K562 (cell line): ENCODE results near the gene CTPS1. TPM values are rescaled to one million over a fixed set of nuclear protein-coding genes. Genes with fewer than 3 reads are reported as not detected.
A peak's percentile ranks its signal among the peaks of the same experiment; 100 is the strongest.

Source experiments
- ATAC-seq: fragments of 200-7000 bp; cut with Tn5 transposase; 3 replicates; pipeline ENCODE4 v1.9.1; 2020; ENCODE audit warnings: moderate library complexity
- BruUV-seq: library from RNA; stranded (reverse); fragments of 400-500 nt; replicated peaks from 2 replicates; lab custom pipeline; 2021; lab: Mats Ljungman, UMichigan
- CTCF ChIA-PET: fragments of 300-600 bp; formaldehyde crosslinking; extraction: SDS; loops from one replicate; lab custom pipeline; 2021; ENCODE audit warnings: low intra/inter-chr PET ratio; lab: Yijun Ruan, JAX
- POLR2A ChIA-PET: fragments of 300-600, 350-650 bp; sonication (Branson Sonifier 250); formaldehyde crosslinking; extraction: SDS; loops from one replicate; lab custom pipeline; 2021; ENCODE audit warnings: antibody characterized with exemption, inconsistent platforms; lab: Yijun Ruan, JAX
- DNase-seq, 4 experiments: peaks; one replicate each; pipeline versions ENCODE4 v3.0.0 to v3.0.0-alpha.2; 2011 to 2018; ENCODE audit warnings: low spot score in 3 of 4, mixed read lengths in 3 of 4; ENCODE audit errors: extremely low read depth in 1 of 4
- FAIRE-seq: peaks from 2 replicates; lab custom pipeline; 2011; peaks lifted over from hg19 to GRCh38; lab: Jason Lieb, UNC
- H2AFZ ChIP-seq: 2 replicates; pipeline ENCODE4 v1.6.0; 2011; ENCODE audit warnings: low read depth, low read length, control low read depth, inconsistent platforms
- H3K27ac ChIP-seq: fragments of 200-600 bp; 3 replicates; pipeline ENCODE4 v1.8.0; 2011; ENCODE audit warnings: low read depth, mild to moderate bottlenecking, control low read depth, inconsistent platforms, low read length, moderate library complexity, mixed read lengths; ENCODE audit errors: extremely low read depth
- H3K27me3 ChIP-seq, 2 experiments: fragments of 300-600 bp in 1 of 2; 2 replicates in 1 of 2; 3 replicates in 1 of 2; pipeline versions ENCODE4 v1.6.0 to v1.8.0; 2011; ENCODE audit warnings: inconsistent platforms in 2 of 2, low read length in 2 of 2, mild to moderate bottlenecking in 1 of 2, mixed read lengths in 1 of 2, moderate library complexity in 1 of 2; ENCODE audit not compliant: control insufficient read depth in 2 of 2, insufficient read depth in 2 of 2
- H3K36me3 ChIP-seq: fragments of 300-600 bp; 3 replicates; pipeline ENCODE4 v1.8.0; 2011; ENCODE audit warnings: mild to moderate bottlenecking, low read length, inconsistent platforms; ENCODE audit not compliant: control insufficient read depth, insufficient read depth
- H3K4me1 ChIP-seq, 2 experiments: fragments of 200-600 bp in 1 of 2; replicated peaks in 1 of 2; 2 replicates in 1 of 2; 3 replicates in 1 of 2; pipeline versions ENCODE4 v1.5.1 to v1.8.0; 2011; ENCODE audit warnings: inconsistent platforms in 2 of 2, low read length in 2 of 2, mild to moderate bottlenecking in 1 of 2, mixed read lengths in 1 of 2, moderate library complexity in 1 of 2; ENCODE audit not compliant: control insufficient read depth in 2 of 2, insufficient read depth in 2 of 2
- H3K4me2 ChIP-seq: 2 replicates; pipeline ENCODE4 v1.6.1; 2011; ENCODE audit warnings: low read length, control low read depth, inconsistent platforms, mixed read lengths; ENCODE audit not compliant: insufficient read depth
- H3K4me3 ChIP-seq: fragments of 200-600 bp; sonication (generic), shearing (Covaris generic); 2 replicates; pipeline ENCODE4 v1.5.1; 2016; ENCODE audit warnings: control low read depth, inconsistent platforms
- H3K79me2 ChIP-seq: fragments of 200-600 bp; 3 replicates; pipeline ENCODE4 v1.8.0; 2011; ENCODE audit warnings: low read length, inconsistent platforms; ENCODE audit not compliant: control insufficient read depth, insufficient read depth
- H3K9ac ChIP-seq, 2 experiments: 2 replicates each; pipeline versions ENCODE4 v1.6.0 to v1.6.1; 2011; ENCODE audit warnings: low read depth in 2 of 2, low read length in 2 of 2, control low read depth in 1 of 2, inconsistent platforms in 1 of 2, mild to moderate bottlenecking in 1 of 2, mixed read lengths in 1 of 2; ENCODE audit not compliant: insufficient read depth in 1 of 2
- H3K9me1 ChIP-seq: one replicate; pipeline ENCODE4 v1.6.0; 2011; ENCODE audit warnings: inconsistent platforms, mild to moderate bottlenecking, low read length, moderate library complexity; ENCODE audit not compliant: control insufficient read depth, insufficient read depth
- H3K9me3 ChIP-seq: replicated peaks from 2 replicates; pipeline ENCODE4 v1.5.1; 2011; ENCODE audit warnings: low read depth, low read length, inconsistent platforms; ENCODE audit not compliant: control insufficient read depth, insufficient read depth
- H4K20me1 ChIP-seq: replicated peaks from 2 replicates; pipeline ENCODE4 v1.6.1; 2011; ENCODE audit warnings: low read length, inconsistent platforms, mixed read lengths; ENCODE audit not compliant: control insufficient read depth, insufficient read depth
- ARID1B ChIP-seq: fragments of 450-650 bp; IDR thresholded peaks from 2 replicates; pipeline ENCODE4 v1.6.1; 2016; ENCODE audit warnings: antibody characterized with exemption, mild to moderate bottlenecking, inconsistent platforms
- BHLHE40 ChIP-seq: IDR thresholded peaks from 2 replicates; pipeline ENCODE4 v1.6.1; 2011; ENCODE audit warnings: low read length, improper control_type of control experiment
- CBFA2T2 ChIP-seq: fragments of 450-650 bp; conservative IDR thresholded peaks from 2 replicates; pipeline ENCODE4 v1.6.1; 2017; ENCODE audit warnings: mild to moderate bottlenecking
- CBFA2T3 ChIP-seq: fragments of 450-650 bp; IDR thresholded peaks from 2 replicates; pipeline ENCODE4 v1.6.1; 2017
- CBFB ChIP-seq: sonication (generic); formaldehyde crosslinking; IDR thresholded peaks from 2 replicates; pipeline ENCODE4 v1.4.0; 2020; ENCODE audit warnings: mild to moderate bottlenecking, missing genetic modification reagents
- CTBP1 ChIP-seq: fragments of 450-650 bp; IDR thresholded peaks from 2 replicates; pipeline ENCODE4 v1.6.1; 2016; ENCODE audit warnings: borderline replicate concordance
- CXXC5 ChIP-seq: fragments of 250-450 bp; sonication (Bioruptor Pico); IDR thresholded peaks from 2 replicates; pipeline ENCODE4 v1.8.0; 2022; ENCODE audit warnings: inconsistent platforms, mild to moderate bottlenecking, moderate library complexity
- DPF2 ChIP-seq: fragments of 450-650 bp; IDR thresholded peaks from 2 replicates; pipeline ENCODE4 v1.6.1; 2016
- NCOR1 ChIP-seq: fragments of 450-650 bp; IDR thresholded peaks from 2 replicates; pipeline ENCODE4 v1.6.1; 2016; ENCODE audit warnings: mild to moderate bottlenecking, moderate library complexity
- RCOR1 ChIP-seq, 2 experiments: IDR thresholded peaks; 2 replicates each; pipeline ENCODE4 v1.6.1; 2012; ENCODE audit warnings: low read depth in 2 of 2, low read length in 2 of 2, borderline replicate concordance in 1 of 2, improper control_type of control experiment in 1 of 2
- SNRNP70 ChIP-seq: fragments of 200-400 bp; formaldehyde crosslinking; optimal IDR thresholded peaks from 2 replicates; pipeline ENCODE3; 2017; ENCODE audit warnings: low read depth, low read length
- TAL1 ChIP-seq: fragments of 450-650 bp; IDR thresholded peaks from 2 replicates; pipeline ENCODE4 v1.6.1; 2016; ENCODE audit warnings: mild to moderate bottlenecking
- TCF3 ChIP-seq: sonication (generic); formaldehyde crosslinking; IDR thresholded peaks from 2 replicates; pipeline ENCODE4 v1.4.0; 2020; ENCODE audit warnings: mild to moderate bottlenecking, missing genetic modification reagents
- TEAD4 ChIP-seq, 2 experiments: sonication (generic) in 1 of 2; formaldehyde crosslinking in 1 of 2; IDR thresholded peaks; 2 replicates each; pipeline versions ENCODE4 v1.6.1 to v1.8.0; 2012 to 2022; ENCODE audit warnings: borderline replicate concordance in 1 of 2, inconsistent platforms in 1 of 2, low read length in 1 of 2, mild to moderate bottlenecking in 1 of 2, missing genetic modification reagents in 1 of 2
- ZKSCAN8 ChIP-seq: fragments of 200-800 bp; sonication (Bioruptor generic); IDR thresholded peaks from 2 replicates; pipeline ENCODE4 v1.6.1; 2016; ENCODE audit warnings: missing genetic modification characterization, missing compliant biosample characterization
- ZNF324 ChIP-seq: fragments of 250-450 bp; sonication (Bioruptor Pico); IDR thresholded peaks from 2 replicates; pipeline ENCODE4 v1.4.0; 2020; ENCODE audit warnings: mild to moderate bottlenecking
- WGBS: fragments of 100-300 bp; shearing (Covaris generic); methylation state at CpG from one replicate; pipeline ENCODE4 v1.1.6; 2016; ENCODE audit warnings: low coverage, mixed read lengths; ENCODE audit not compliant: insufficient coverage; ENCODE audit errors: missing lambda C conversion rate; 5-methylcytosine and 5-hydroxymethylcytosine counted together
- in situ Hi-C: fragments of 300-500 bp; cut with MboI; formaldehyde crosslinking; loops from 4 replicates; pipeline ENCODE4 v1.15.0; 2018; ENCODE audit warnings: inconsistent platforms, mixed read lengths
- intact Hi-C: fragments of 100-400 bp; cut with micrococcal nuclease; formaldehyde crosslinking; loops from 2 replicates; pipeline ENCODE4 v1.14.2; 2022
- polyA plus RNA-seq, 8 experiments: library from polyadenylated mRNA; depleted of rRNA in 4 of 8; stranded (reverse) in 5 of 8; unstranded in 3 of 8; fragments of >200 nt; fragmentation: Nextera tagmentation in 2 of 8; fragmentation: Illumina TruSeq in 1 of 8; extraction: Ambion mirVana in 2 of 8; extraction: Trizol in 1 of 8; gene quantifications; 2 replicates each; pipeline versions ENCODE4 v1.2.1 to v1.2.3, GENCODE V29; 2011 to 2014; ENCODE audit warnings: inconsistent platforms in 1 of 8, missing spikeins in 1 of 8
- total RNA-seq, 7 experiments: library from RNA; depleted of rRNA in 6 of 7; stranded (reverse); fragments of >200 nt in 6 of 7; fragmentation: Illumina TruSeq in 2 of 7; extraction: Trizol in 2 of 7; gene quantifications; 2 replicates each; pipeline versions ENCODE4 v1.2.1 to v1.2.3, GENCODE V29; 2011 to 2021; ENCODE audit warnings: low replicate concordance in 1 of 7
- TF ChIP-seq, protein P1 (sequence below): fragments of 450-650 bp; IDR thresholded peaks from 2 replicates; pipeline ENCODE4 v1.6.1; 2016

CTPS1 gene
- total and polyA plus RNA-seq, 9 of the 15 experiments (the other 6 are each of a cell fraction or from before 2014, with no cell fraction given) = 44.4 to 164 (median 87.7) TPM

DNA sequence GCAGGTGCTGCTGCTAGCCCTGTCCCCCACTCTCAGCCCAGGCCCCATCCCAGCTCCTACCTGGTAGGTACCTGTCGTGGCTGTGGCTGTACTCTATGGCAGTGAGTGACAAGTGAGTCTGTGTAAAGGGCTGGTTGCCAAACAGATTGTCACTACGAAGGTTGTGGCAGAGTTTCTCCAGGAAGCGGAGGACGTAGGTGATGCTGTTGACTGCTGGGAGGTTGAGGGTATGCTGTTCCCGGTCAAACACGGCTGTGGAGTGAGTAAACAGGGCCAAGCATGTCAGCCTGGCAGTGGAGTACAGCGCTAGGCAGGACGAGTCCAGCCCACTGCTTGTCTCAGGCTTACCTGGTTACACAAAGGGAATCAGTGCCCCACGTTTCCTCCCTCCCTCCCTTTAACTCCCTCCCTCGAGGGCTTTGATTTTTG, 66.9 kb downstream of the CTPS1 start (continued):
- TF ChIP-seq, protein P1, sequence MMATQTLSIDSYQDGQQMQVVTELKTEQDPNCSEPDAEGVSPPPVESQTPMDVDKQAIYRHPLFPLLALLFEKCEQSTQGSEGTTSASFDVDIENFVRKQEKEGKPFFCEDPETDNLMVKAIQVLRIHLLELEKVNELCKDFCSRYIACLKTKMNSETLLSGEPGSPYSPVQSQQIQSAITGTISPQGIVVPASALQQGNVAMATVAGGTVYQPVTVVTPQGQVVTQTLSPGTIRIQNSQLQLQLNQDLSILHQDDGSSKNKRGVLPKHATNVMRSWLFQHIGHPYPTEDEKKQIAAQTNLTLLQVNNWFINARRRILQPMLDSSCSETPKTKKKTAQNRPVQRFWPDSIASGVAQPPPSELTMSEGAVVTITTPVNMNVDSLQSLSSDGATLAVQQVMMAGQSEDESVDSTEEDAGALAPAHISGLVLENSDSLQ = no peak
- TF ChIP-seq, all 486 proteins: peak for 0

DNA sequence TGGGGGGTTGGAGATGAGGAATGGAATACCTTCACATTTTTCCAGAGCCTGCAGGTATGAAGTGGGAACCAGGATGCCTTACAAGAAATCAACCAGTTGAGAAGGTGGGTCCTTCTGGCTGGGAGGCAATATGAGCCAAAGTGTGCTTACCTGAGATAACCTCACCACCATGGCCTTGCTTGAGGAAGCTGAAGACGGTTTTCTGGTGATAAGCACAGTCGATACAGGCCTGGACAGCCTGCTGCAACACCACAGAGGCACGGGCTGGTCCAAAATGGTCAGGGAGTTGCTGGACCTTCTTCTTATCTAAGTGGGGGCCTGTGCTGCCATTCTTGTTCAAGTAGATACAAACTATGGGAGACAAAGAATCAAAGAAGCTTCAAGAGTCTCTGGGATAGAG, 69.0 kb downstream of the CTPS1 start:
- no peak overlapping the region for H3K4me3 ChIP-seq
- H3K9me1 ChIP-seq = no peaks in the 10 kb centered on the region
- peak; percentile 73 for FAIRE-seq
- in situ Hi-C loops = no loop called here
- H3K9me3 ChIP-seq = no peaks in the 10 kb centered on the region
- H4K20me1 ChIP-seq = no peaks in the 10 kb centered on the region
- TF ChIP-seq TCF3 (CRISPR knock-in tag) (peak; percentile 84), CBFB (CRISPR knock-in tag) (no peak), ARID1B (peak; percentile 71), CBFA2T3 (peak; percentile 78), NCOR1 (peak; percentile 47; the same call in 1 of the 2 replicates), CTBP1 (peak; percentile 33; the same call in 1 of the 2 replicates), TEAD4 (IDR thresholded peaks at IDR 0.05; ENCODE audit: low read length) (peak; percentile 61), TEAD4 (CRISPR knock-in tag; IDR thresholded peaks at IDR 0.05; ENCODE audit: borderline replicate concordance) (no peak), BHLHE40 (peak; percentile 33; the same call in 1 of the 2 replicates), SNRNP70 (no peak), ZNF324 (CRISPR knock-in tag) (no peak), DPF2 (peak; percentile 29; the same call in 1 of the 2 replicates), RCOR1 (IDR thresholded peaks at IDR 0.05; ENCODE audit: borderline replicate concordance in 1 of 2, low read depth in 2 of 2, low read length in 2 of 2) (0 out of 4 replicates have a peak, but pooled peaks of 1 of the 2 experiments have one; percentile 38), CBFA2T2 (peak; percentile 56), ZKSCAN8 (no peak), TAL1 (peak; percentile 73), CXXC5 (CRISPR knock-in tag) (peak; percentile 19; the same call in 1 of the 2 replicates)
- TF ChIP-seq, all 486 proteins: peak for 12
- ATAC-seq (peak; percentile 76), DNase-seq (peak in 3 of 4 experiments; percentile 20 to 70 (median 45))
- H3K27ac ChIP-seq = no peak overlapping the region
- H3K9ac ChIP-seq = peak overlapping the region in 1 of 2 experiments; percentile 45; a peak in 1 of 4 replicates
- H2AFZ ChIP-seq = no peak overlapping the region
- no TSS peak for BruUV-seq
- H3K36me3 ChIP-seq = peaks cover 55% of the 10 kb centered on the region
- POLR2A ChIA-PET = interaction anchor here (1.2 to 1.4 kb wide), 2 partner anchors 11 to 29 kb away, joined by 5 read pairs; no protein-coding TSS in a partner anchor
- WGBS = 17% methylated on average over 3 of the region's 3 CpGs
- no peak overlapping the region for H3K4me2 ChIP-seq
- peaks cover 0 to 16% of the 10 kb centered on the region in 2 experiments; a peak in 4 of 5 replicates for H3K4me1 ChIP-seq
- intact Hi-C loops = loop anchor here (10.0 kb wide), 1 partner anchor 196 kb away; the partner anchor contains the start of gene SCMH1
- H3K27me3 ChIP-seq = no peaks in the 10 kb centered on the region
- CTCF ChIA-PET = no interaction called here
- no peaks in the 10 kb centered on the region for H3K79me2 ChIP-seq
